Measurements from ENCODE around the gene BCAN.

DNA sequence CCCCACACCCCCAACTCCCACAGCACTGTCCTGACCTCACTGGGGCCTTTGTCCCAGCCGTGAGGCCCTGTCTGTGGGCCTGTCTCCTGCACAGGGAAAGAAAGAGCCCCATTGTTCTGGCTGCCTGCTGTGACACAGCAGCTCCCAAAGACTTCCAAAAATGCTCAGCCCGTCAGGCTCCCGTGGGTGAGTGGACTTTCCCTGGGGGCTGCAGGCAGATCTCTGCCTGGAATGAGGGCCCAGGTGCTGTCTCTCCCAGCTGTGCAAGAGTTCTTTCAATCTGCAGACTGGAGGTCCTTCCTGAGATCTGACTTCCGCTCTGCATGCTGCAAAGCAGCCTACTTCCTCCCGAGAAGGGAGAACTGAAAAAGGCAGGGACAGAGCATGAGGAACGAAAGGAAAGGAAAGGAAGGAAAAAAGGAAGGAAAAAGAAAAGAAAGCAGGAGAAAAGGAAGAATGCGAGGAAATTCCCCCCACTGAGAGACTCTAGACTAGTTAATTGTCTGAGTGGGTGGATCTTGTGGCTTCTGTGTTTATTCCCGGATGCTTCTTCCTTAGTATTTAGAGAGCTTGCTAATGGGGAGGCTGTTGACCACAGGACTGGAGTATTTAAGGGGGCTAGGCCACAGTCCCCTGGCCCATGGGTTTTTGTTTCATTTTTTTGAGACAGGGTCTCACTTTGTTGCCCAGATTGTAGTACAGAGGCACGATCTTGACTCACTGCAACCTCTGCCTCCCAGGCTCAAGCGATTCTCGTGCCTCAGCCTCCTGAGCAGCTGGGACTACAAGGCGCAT, 20.3 kb downstream of the BCAN start:
- TF ChIP-seq SP1 (IDR thresholded peaks at IDR 0.05) = no peak
- TF ChIP-seq BHLHE40 (IDR thresholded peaks at IDR 0.05; ENCODE audit: borderline replicate concordance) = no peak
- no peak for TF ChIP-seq FOXM1 (IDR thresholded peaks at IDR 0.05; ENCODE audit: borderline replicate concordance)
- no peak for TF ChIP-seq NFRKB (IDR thresholded peaks at IDR 0.05)
- TF ChIP-seq, protein P1, sequence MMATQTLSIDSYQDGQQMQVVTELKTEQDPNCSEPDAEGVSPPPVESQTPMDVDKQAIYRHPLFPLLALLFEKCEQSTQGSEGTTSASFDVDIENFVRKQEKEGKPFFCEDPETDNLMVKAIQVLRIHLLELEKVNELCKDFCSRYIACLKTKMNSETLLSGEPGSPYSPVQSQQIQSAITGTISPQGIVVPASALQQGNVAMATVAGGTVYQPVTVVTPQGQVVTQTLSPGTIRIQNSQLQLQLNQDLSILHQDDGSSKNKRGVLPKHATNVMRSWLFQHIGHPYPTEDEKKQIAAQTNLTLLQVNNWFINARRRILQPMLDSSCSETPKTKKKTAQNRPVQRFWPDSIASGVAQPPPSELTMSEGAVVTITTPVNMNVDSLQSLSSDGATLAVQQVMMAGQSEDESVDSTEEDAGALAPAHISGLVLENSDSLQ (IDR thresholded peaks at IDR 0.05) = no peak
- TF ChIP-seq TARDBP (IDR thresholded peaks at IDR 0.05) = no peak
- TF ChIP-seq SUZ12 (IDR thresholded peaks at IDR 0.05) = no peak
- TF ChIP-seq L3MBTL2 (conservative IDR thresholded peaks at IDR 0.05) = no peak
- TF ChIP-seq FOXK2 (IDR thresholded peaks at IDR 0.05) = no peak
- no peak for TF ChIP-seq ELF4 (IDR thresholded peaks at IDR 0.05)
- TF ChIP-seq ZNF384 (IDR thresholded peaks at IDR 0.05) = no peak
- TF ChIP-seq HDGF (IDR thresholded peaks at IDR 0.05; ENCODE audit: borderline replicate concordance) = no peak
